Measurements from ENCODE around the gene PCNP. TPM values are rescaled to one million over a fixed set of nuclear protein-coding genes. Genes with fewer than 3 reads are reported as not detected.
"Not testable (repeated sequence)": the region's sequence is repeated elsewhere in the genome, so short reads cannot be mapped to it uniquely, and the experiment has no call there.

Gene PCNP
- polyA plus RNA-seq (2012; ENCODE audit: missing spikeins) = 125 TPM

- DNase-seq (ENCODE audit: insufficient read length) = peak; percentile 77
- peak; percentile 99 for FAIRE-seq
These were observed at the start of gene PCNP for GRCh38 chr3:101573449-101574387. PCNP (plus strand) TSS chr3:101574180; CDS start chr3:101574216, 36 bp downstream.

GRCh38 chr3:101527441-101527840 lies 46.5 kb upstream of the PCNP start:
- FAIRE-seq = no peak
- TF ChIP-seq POLR2A (IDR thresholded peaks at IDR 0.05; ENCODE audit: low read depth, low read length) (no peak), TAF1 (IDR thresholded peaks at IDR 0.05; ENCODE audit: borderline replicate concordance, low read depth, low read length) (no peak), POLR2AphosphoS5 (IDR thresholded peaks at IDR 0.05; ENCODE audit: low read depth, low read length) (no peak)
- DNase-seq (ENCODE audit: insufficient read length) = no peak

More at GRCh38 chr3:101573449-101574387, at the start of gene PCNP:
- peak; percentile 86 for TF ChIP-seq TAF1 (IDR thresholded peaks at IDR 0.05; ENCODE audit: borderline replicate concordance, low read depth, low read length)
- TF ChIP-seq POLR2AphosphoS5 (IDR thresholded peaks at IDR 0.05; ENCODE audit: low read depth, low read length) = peak; percentile 82
- TF ChIP-seq POLR2A (IDR thresholded peaks at IDR 0.05; ENCODE audit: low read depth, low read length) = peak; percentile 84

DNA sequence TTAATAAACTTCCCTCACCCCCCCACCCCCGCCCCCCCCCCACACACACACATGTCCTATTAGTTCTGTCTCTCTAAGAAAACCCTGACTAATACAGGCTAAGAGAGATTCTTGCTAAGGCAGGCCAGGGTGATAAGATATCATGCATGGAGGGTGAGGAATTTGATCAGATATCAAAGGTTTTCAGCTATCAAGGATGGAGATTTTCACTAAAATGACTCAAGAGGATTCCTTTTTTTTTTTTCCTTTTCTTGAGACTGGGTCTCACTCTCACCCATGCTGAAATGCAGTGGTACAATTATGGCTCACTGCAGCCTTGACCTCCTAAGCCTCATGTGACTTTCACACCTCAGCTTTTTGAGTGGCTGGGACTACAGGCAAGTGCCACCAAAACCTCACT lies 46.1 kb upstream of the PCNP start:
- no peak for TF ChIP-seq TAF1 (IDR thresholded peaks at IDR 0.05; ENCODE audit: borderline replicate concordance, low read depth, low read length)
- TF ChIP-seq POLR2A (IDR thresholded peaks at IDR 0.05; ENCODE audit: low read depth, low read length) = no peak
- TF ChIP-seq POLR2AphosphoS5 (IDR thresholded peaks at IDR 0.05; ENCODE audit: low read depth, low read length) = no peak
- FAIRE-seq (no peak), DNase-seq (ENCODE audit: insufficient read length) (no peak)

- no peak for DNase-seq (ENCODE audit: insufficient read length)
- TF ChIP-seq TAF1 (IDR thresholded peaks at IDR 0.05; ENCODE audit: borderline replicate concordance, low read depth, low read length) = no peak
- no peak for TF ChIP-seq POLR2A (IDR thresholded peaks at IDR 0.05; ENCODE audit: low read depth, low read length)
- TF ChIP-seq POLR2AphosphoS5 (IDR thresholded peaks at IDR 0.05; ENCODE audit: low read depth, low read length) = no peak
- no peak for FAIRE-seq
These were observed 43.9 kb upstream of the PCNP start for GRCh38 chr3:101529816-101530685.

DNA sequence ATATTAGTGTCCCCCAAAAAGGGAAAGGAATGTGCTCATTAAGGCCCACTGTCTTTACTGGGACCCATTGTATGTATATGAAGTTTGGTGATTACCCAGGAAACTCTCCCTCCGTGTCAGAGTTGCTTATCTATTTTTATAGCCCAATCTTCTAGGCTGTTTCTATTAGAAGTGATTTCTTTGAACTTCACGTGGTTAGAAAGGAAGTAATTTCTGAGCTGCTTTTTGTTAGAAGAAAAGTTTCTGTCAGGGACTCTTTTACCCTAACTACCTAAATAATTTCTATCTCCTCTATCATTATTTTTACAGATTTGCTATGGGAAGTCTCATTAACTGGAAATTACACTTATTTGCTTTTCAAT lies 43.3 kb upstream of the PCNP start:
- TF ChIP-seq TAF1 (IDR thresholded peaks at IDR 0.05; ENCODE audit: borderline replicate concordance, low read depth, low read length) (no peak), POLR2AphosphoS5 (IDR thresholded peaks at IDR 0.05; ENCODE audit: low read depth, low read length) (no peak), POLR2A (IDR thresholded peaks at IDR 0.05; ENCODE audit: low read depth, low read length) (no peak)
- FAIRE-seq (no peak), DNase-seq (ENCODE audit: insufficient read length) (no peak)

- no peak for DNase-seq (ENCODE audit: insufficient read length)
- TF ChIP-seq POLR2AphosphoS5 (IDR thresholded peaks at IDR 0.05; ENCODE audit: low read depth, low read length) (no peak), TAF1 (IDR thresholded peaks at IDR 0.05; ENCODE audit: borderline replicate concordance, low read depth, low read length) (no peak), POLR2A (IDR thresholded peaks at IDR 0.05; ENCODE audit: low read depth, low read length) (no peak)
- FAIRE-seq = no peak
These were observed 42.4 kb upstream of the PCNP start for GRCh38 chr3:101531473-101532086.

- TF ChIP-seq TAF1 (IDR thresholded peaks at IDR 0.05; ENCODE audit: borderline replicate concordance, low read depth, low read length) (no peak), POLR2A (IDR thresholded peaks at IDR 0.05; ENCODE audit: low read depth, low read length) (no peak)
- FAIRE-seq = no peak
These were observed 41.0 kb upstream of the PCNP start for GRCh38 chr3:101532783-101533602.

DNA sequence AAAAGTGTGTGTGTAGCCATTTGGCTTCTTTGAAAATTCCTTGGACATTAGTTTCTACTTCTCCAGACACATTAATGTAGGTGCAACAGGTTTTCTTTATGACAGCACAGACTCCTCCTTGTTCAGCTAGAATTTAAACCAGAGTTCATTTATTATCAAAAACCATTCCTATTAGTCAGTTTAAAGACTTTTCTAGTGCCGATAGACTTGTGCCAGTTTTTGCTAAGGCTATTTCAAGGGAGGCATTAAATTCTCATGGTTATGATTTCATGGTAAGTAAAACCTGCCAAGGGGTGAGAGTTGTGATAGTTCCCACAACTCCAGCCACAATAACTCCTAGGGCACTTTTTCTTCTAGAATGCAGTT lies 40.4 kb upstream of the PCNP start:
- no peak for FAIRE-seq
- TF ChIP-seq POLR2AphosphoS5 (IDR thresholded peaks at IDR 0.05; ENCODE audit: low read depth, low read length) (no peak), TAF1 (IDR thresholded peaks at IDR 0.05; ENCODE audit: borderline replicate concordance, low read depth, low read length) (no peak), POLR2A (IDR thresholded peaks at IDR 0.05; ENCODE audit: low read depth, low read length) (no peak)

More at GRCh38 chr3:101532783-101533602, 41.0 kb upstream of the PCNP start:
- no peak for DNase-seq (ENCODE audit: insufficient read length)

DNA sequence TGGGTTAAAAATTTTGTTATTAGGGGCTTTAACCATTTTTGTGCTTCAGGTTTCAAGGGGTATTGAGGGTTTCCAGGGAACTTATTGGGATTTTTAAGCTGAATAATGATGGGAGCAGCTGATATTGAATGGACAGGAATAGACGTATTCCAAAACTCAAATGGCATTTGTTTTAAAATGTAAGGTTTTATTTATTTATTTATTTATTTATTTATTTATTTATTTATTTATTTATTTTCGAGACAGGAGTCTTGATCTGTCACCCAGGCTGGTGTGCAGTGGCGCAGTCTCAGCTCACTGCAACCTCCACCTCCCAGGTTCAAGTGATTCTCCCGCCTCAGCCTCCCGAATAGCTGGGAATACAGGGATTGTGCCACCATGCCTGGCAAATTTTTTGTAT lies 38.8 kb upstream of the PCNP start:
- FAIRE-seq (no peak), DNase-seq (ENCODE audit: insufficient read length) (no peak)
- no peak for TF ChIP-seq POLR2A (IDR thresholded peaks at IDR 0.05; ENCODE audit: low read depth, low read length)

More for the DNA sequence above, 40.4 kb upstream of the PCNP start:
- DNase-seq (ENCODE audit: insufficient read length) = no peak

DNA sequence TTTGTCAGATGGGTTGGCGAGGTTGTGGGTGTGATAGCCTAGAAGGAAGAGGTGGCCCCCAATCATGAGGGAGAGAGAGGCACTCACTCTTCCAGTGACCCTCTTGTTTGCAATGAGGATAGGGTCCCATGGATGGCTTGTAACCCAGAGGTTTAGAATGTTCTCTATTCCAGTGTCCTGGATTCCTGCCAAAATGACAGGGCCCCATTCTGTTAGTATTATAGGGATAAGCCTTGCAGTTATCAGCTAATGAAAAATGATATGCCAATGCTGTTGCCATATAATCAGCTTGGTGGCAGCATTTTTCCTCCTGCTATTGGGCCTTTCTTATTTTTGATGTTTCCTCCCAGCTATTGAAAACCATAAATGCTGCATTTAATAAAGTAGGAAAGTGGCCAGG lies 37.7 kb upstream of the PCNP start:
- no peak for DNase-seq (ENCODE audit: insufficient read length)
- TF ChIP-seq POLR2A (IDR thresholded peaks at IDR 0.05; ENCODE audit: low read depth, low read length) (no peak), POLR2AphosphoS5 (IDR thresholded peaks at IDR 0.05; ENCODE audit: low read depth, low read length) (no peak), TAF1 (IDR thresholded peaks at IDR 0.05; ENCODE audit: borderline replicate concordance, low read depth, low read length) (no peak)
- no peak for FAIRE-seq

DNA sequence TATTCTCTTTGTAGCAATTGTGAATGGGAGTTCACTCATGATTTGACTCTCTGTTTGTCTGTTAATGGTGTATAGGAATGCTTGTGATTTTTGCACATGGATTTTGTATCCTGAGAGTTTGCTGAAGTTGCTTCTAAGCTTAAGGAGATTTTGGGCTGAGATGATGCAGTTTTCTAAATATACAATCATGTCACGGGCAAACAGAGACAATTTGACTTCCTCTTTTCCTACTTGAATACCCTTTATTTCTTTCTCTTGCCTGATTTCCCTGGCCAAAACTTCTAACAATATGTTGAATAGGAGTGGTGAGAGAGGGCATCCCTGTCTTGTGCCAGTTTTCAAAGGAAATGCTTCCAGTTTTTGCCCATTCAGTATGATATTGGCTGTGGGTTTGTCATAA lies 37.0 kb upstream of the PCNP start:
- not testable (repeated sequence) for DNase-seq (ENCODE audit: insufficient read length); FAIRE-seq
